Spleen (tissue), 7 donors: Measurements from ENCODE around the gene OGFRL1.

ENCODE experiments used
- CTCF ChIP-seq, 11 experiments: fragments of 200-600 bp in 7 of 11; fragments of 450-650 bp in 4 of 11; sonication (generic) in 4 of 11; IDR thresholded peaks in 8 of 11; conservative IDR thresholded peaks in 3 of 11; 1 replicate in 7 of 11; 2 replicates in 4 of 11; pipeline versions ENCODE4 v1.4.0 to v1.8.0; 2016 to 2021; ENCODE audit warnings: antibody characterized with exemption in 11 of 11, inconsistent platforms in 4 of 11, mild to moderate bottlenecking in 1 of 11
- POLR2A ChIP-seq, 3 donors: fragments of 450-650 bp; IDR thresholded peaks; one replicate each; pipeline ENCODE4 v1.5.1; 2017; ENCODE audit warnings: antibody characterized with exemption in 3 of 3, mild to moderate bottlenecking in 1 of 3
- POLR2AphosphoS5 ChIP-seq, 3 donors: sonication (generic); formaldehyde crosslinking; IDR thresholded peaks; one replicate each; pipeline ENCODE4 v1.5.1; 2017; ENCODE audit warnings: antibody characterized with exemption in 3 of 3
- donor health status: DM: no; HTN: no; CAD: no; lungs with moderate emphysema.
- donor health status: DM: no; HTN: no; CAD: no.
- donor health status: DM: no; HTN: no; CAD: no.

- TF ChIP-seq CTCF (IDR thresholded peaks at IDR 0.05 in 8 of 11, conservative IDR thresholded peaks at IDR 0.05 in 3 of 11) = no peak
- TF ChIP-seq POLR2A (IDR thresholded peaks at IDR 0.05) = no peak
- no peak for TF ChIP-seq POLR2AphosphoS5 (IDR thresholded peaks at IDR 0.05)
Observed at GRCh38 chr6:71300561-71301168, 12.1 kb downstream of the OGFRL1 start.
